MM.1S (cell line): ENCODE data around the gene HOXD8.

ENCODE experiments used
- CTCF ChIP-seq: fragments of 300-600 bp; sonication (generic); IDR thresholded peaks from 2 replicates; pipeline ENCODE4 v1.5.1; 2016; ENCODE audit warnings: antibody characterized with exemption, low read length, mixed read lengths
- EZH2 ChIP-seq: fragments of 300-600 bp; sonication (generic); optimal IDR thresholded peaks from 2 replicates; pipeline ENCODE3; 2017; ENCODE audit warnings: low read depth, mild to moderate bottlenecking, antibody characterized with exemption, low read length, mixed read lengths

GRCh38 chr2:176157499-176158185 is 28.1 kb downstream of the HOXD8 start:
- TF ChIP-seq CTCF (no peak), EZH2 (no peak)
